ENCODE data around the gene BMPR1B. TPM values are rescaled to one million over a fixed set of nuclear protein-coding genes. Genes with fewer than 3 reads are reported as not detected.
A peak's percentile ranks its signal among the peaks of the same experiment; 100 is the strongest.

Gene BMPR1B
- total and polyA plus RNA-seq, 2 donors from 2014 or later, result 4.1 to 5.5 TPM

DNA sequence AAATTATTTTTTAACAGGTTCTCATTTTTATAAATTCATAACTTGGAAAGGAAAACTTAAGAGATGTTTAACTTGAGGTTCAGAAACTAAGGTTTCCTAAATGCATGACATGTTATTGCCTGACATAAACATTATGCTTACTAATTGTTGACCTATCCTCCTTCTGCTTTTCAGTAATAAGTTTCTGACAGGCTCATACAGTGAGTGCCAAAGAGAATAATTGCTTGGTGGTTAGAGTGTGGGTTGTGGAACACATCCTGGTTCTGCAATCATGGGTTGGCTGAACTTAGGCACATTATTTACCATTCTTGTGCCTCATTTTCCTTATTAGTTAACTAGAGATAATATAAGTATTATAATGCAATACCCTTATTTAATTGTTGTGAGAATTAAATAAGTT, 56.5 kb downstream of the BMPR1B start:
- Histone ChIP-seq H3K36me3 (ENCODE audit: control insufficient read depth in 2 of 3, insufficient read depth in 3 of 3, low read length in 3 of 3) (no peaks in the 10 kb centered on the region), H3K4me1 (ENCODE audit: control insufficient read depth in 2 of 3, insufficient read depth in 2 of 3, low read depth in 1 of 3, low read length in 3 of 3) (no peaks in the 10 kb centered on the region), H3K27ac (ENCODE audit: low read depth in 2 of 2, low read length in 2 of 2) (no peak overlapping the region), H3K9me3 (ENCODE audit: control insufficient read depth in 2 of 3, insufficient read depth in 1 of 3, low read length in 3 of 3) (no peaks in the 10 kb centered on the region), H3K27me3 (ENCODE audit: control insufficient read depth, insufficient read depth, low read length) (no peaks in the 10 kb centered on the region), H3K9ac (ENCODE audit: low read length in 3 of 3) (no peak overlapping the region), H3K4me3 (ENCODE audit: low read length in 3 of 3) (no peak overlapping the region)
- DNase-seq (no peak), FAIRE-seq (no peak)
- intact Hi-C loops (cut with DNase I), result no loop called here
- TF ChIP-seq, protein P1, sequence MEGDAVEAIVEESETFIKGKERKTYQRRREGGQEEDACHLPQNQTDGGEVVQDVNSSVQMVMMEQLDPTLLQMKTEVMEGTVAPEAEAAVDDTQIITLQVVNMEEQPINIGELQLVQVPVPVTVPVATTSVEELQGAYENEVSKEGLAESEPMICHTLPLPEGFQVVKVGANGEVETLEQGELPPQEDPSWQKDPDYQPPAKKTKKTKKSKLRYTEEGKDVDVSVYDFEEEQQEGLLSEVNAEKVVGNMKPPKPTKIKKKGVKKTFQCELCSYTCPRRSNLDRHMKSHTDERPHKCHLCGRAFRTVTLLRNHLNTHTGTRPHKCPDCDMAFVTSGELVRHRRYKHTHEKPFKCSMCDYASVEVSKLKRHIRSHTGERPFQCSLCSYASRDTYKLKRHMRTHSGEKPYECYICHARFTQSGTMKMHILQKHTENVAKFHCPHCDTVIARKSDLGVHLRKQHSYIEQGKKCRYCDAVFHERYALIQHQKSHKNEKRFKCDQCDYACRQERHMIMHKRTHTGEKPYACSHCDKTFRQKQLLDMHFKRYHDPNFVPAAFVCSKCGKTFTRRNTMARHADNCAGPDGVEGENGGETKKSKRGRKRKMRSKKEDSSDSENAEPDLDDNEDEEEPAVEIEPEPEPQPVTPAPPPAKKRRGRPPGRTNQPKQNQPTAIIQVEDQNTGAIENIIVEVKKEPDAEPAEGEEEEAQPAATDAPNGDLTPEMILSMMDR (IDR thresholded peaks at IDR 0.05; ENCODE audit: borderline replicate concordance, extremely low read depth, insufficient read depth), result no peak

DNA sequence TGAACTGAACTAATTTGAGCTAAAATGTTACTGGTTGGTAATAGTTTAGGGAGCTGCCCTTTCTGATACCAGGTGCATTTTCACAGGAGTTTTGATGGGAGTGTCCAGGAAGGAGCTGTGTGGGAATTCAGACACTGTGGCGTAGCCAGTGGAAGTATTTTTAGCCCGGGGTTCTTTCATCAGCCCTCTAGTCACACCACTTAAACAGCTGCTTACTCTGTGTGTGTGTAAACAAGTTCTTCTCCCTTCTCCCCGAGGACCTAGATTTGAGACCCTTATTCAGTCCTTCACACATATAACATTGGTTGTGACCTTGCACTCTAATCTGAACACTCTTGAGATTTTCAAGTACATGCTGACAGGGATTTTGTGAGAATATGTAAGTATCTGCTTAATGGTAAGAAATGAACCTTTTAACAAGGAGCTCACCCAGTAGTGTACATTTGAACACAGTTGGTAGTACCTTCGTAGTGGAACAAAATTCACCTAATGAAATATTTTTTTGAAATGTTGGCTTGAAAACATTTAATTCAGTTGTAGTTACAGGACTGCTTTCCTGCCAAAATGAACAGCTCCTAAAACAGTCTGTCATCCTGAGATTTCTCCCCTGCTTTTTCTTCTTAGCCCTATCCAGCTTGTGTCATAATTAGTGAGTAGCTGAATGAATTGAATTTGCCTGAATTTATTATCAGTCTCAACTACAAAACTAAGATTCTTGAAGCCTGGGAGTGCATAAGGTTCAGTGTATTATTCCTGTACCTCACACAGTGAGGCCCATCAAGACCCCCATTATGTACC, 61.8 kb downstream of the BMPR1B start:
- Histone ChIP-seq H3K27me3 (ENCODE audit: control insufficient read depth, insufficient read depth, low read length) (no peaks in the 10 kb centered on the region), H3K4me3 (ENCODE audit: low read length in 3 of 3) (no peak overlapping the region), H3K4me1 (ENCODE audit: control insufficient read depth in 2 of 3, insufficient read depth in 2 of 3, low read depth in 1 of 3, low read length in 3 of 3) (no peaks in the 10 kb centered on the region), H3K9ac (ENCODE audit: low read length in 3 of 3) (no peak overlapping the region), H3K27ac (ENCODE audit: low read depth in 2 of 2, low read length in 2 of 2) (no peak overlapping the region), H3K36me3 (ENCODE audit: control insufficient read depth in 2 of 3, insufficient read depth in 3 of 3, low read length in 3 of 3) (no peaks in the 10 kb centered on the region), H3K9me3 (ENCODE audit: control insufficient read depth in 2 of 3, insufficient read depth in 1 of 3, low read length in 3 of 3) (no peaks in the 10 kb centered on the region)
- DNase-seq (peak in 1 of 5 donors; percentile 18), FAIRE-seq (no peak)
- TF ChIP-seq, protein P1 (IDR thresholded peaks at IDR 0.05; ENCODE audit: borderline replicate concordance, extremely low read depth, insufficient read depth), result no peak
- intact Hi-C loops (cut with DNase I), result no loop called here

DNA sequence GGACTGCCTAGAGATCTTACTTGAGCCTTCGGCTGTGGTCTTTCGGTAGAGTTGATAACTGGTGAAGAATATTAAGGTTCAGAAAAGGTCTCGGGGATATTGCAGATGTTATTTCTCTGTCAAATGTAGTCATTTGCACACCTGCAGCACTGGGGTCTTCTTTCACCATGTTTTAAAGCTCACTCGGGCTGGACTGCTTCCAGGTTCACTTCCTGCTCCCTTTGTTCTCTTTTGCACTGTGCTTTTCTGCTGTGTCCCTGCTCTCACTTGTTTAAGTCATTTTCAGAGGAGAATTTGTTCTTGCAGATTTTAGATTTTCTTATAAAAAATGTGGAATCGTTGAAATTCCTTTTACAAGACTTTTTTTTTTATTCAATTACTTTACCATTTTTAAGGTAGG, 68.5 kb downstream of the BMPR1B start:
- intact Hi-C loops (cut with DNase I), result no loop called here
- H3K4me1 ChIP-seq (ENCODE audit: control insufficient read depth in 2 of 3, insufficient read depth in 2 of 3, low read depth in 1 of 3, low read length in 3 of 3), result no peaks in the 10 kb centered on the region
- no peak overlapping the region for H3K4me3 ChIP-seq (ENCODE audit: low read length in 3 of 3)
- no peak overlapping the region for H3K9ac ChIP-seq (ENCODE audit: low read length in 3 of 3)
- FAIRE-seq (no peak), DNase-seq (peak in 1 of 5 donors; percentile 28)
- TF ChIP-seq, protein P1 (IDR thresholded peaks at IDR 0.05; ENCODE audit: borderline replicate concordance, extremely low read depth, insufficient read depth), result no peak
- H3K27ac ChIP-seq (ENCODE audit: low read depth in 2 of 2, low read length in 2 of 2), result no peak overlapping the region
- H3K9me3 ChIP-seq (ENCODE audit: control insufficient read depth in 2 of 3, insufficient read depth in 1 of 3, low read length in 3 of 3), result no peaks in the 10 kb centered on the region
- no peaks in the 10 kb centered on the region for H3K36me3 ChIP-seq (ENCODE audit: control insufficient read depth in 2 of 3, insufficient read depth in 3 of 3, low read length in 3 of 3)
- H3K27me3 ChIP-seq (ENCODE audit: control insufficient read depth, insufficient read depth, low read length), result no peaks in the 10 kb centered on the region

Measured in kidney (tissue), 14 donors.